HCT116 (cell line): ENCODE data around the gene TJP3. TPM values are rescaled to one million over a fixed set of nuclear protein-coding genes. Genes with fewer than 3 reads are reported as not detected.

Experiments
- ATAC-seq: fragments of 200-7000 bp; cut with Tn5 transposase; 2 replicates; pipeline ENCODE4 v1.9.1; 2020; ENCODE audit warnings: mild to moderate bottlenecking, moderate library complexity
- BruUV-seq: library from RNA; stranded (reverse); fragments of 400-500 nt; replicated peaks from 2 replicates; lab custom pipeline; 2021; lab: Mats Ljungman, UMichigan
- CTCF ChIA-PET: fragments of 300-600 bp; sonication (Branson Sonifier 250); formaldehyde crosslinking; loops from one replicate; lab custom pipeline; 2021; ENCODE audit warnings: antibody characterized with exemption; lab: Charles Lee
- POLR2A ChIA-PET: fragments of 300-600, 350-600 bp; sonication (Branson Sonifier 250); formaldehyde crosslinking; loops from one replicate; lab custom pipeline; 2021; ENCODE audit warnings: antibody characterized with exemption; lab: Charles Lee
- RAD21 ChIA-PET, 2 experiments: fragments of 300-600 bp; sonication (Branson Sonifier 250); formaldehyde crosslinking; loops; one replicate each; lab custom pipeline; 2023; ENCODE audit warnings: low total read pairs in 2 of 2; ENCODE audit not compliant: uncharacterized antibody in 2 of 2, unreplicated experiment in 2 of 2, low non-redundant PET in 1 of 2; lab: Charles Lee
- DNase-seq: peaks from one replicate; pipeline ENCODE4 v3.0.0-alpha.2; 2010; ENCODE audit warnings: low read depth, low spot score
- H2AFZ ChIP-seq: fragments of 200-600 bp; shearing (Covaris generic), sonication (generic); 2 replicates; pipeline ENCODE4 v1.6.1; 2017; ENCODE audit warnings: low read depth, mixed run types, mixed read lengths, antibody characterized with exemption, low read length; ENCODE audit not compliant: poor library complexity, severe bottlenecking
- H3K27ac ChIP-seq: 2 replicates; pipeline ENCODE4 v1.5.1; 2012; ENCODE audit warnings: low read depth, low read length
- H3K27me3 ChIP-seq: fragments of 200-600 bp; sonication (generic); 2 replicates; pipeline ENCODE4 v1.6.1; 2016; ENCODE audit warnings: mixed run types, low read length, mixed read lengths; ENCODE audit not compliant: insufficient read depth
- H3K36me3 ChIP-seq, 2 experiments: fragments of 200-500 bp in 1 of 2; fragments of 200-600 bp in 1 of 2; sonication (Bioruptor generic) in 1 of 2; sonication (generic) in 1 of 2; 2 replicates each; pipeline versions ENCODE4 v1.5.1 to v1.6.1; 2014 to 2016; ENCODE audit warnings: low read length in 2 of 2, inconsistent platforms in 1 of 2, mixed read lengths in 1 of 2, mixed run types in 1 of 2; ENCODE audit not compliant: insufficient read depth in 2 of 2, control insufficient read depth in 1 of 2
- H3K4me1 ChIP-seq, 2 experiments: fragments of 200-600 bp in 1 of 2; sonication (generic) in 1 of 2; 2 replicates each; pipeline versions ENCODE4 v1.5.1 to v1.6.1; 2012 to 2017; ENCODE audit warnings: low read length in 2 of 2, inconsistent platforms in 1 of 2, mild to moderate bottlenecking in 1 of 2, mixed read lengths in 1 of 2, mixed run types in 1 of 2, moderate library complexity in 1 of 2; ENCODE audit not compliant: insufficient read depth in 2 of 2, control insufficient read depth in 1 of 2
- H3K4me2 ChIP-seq: fragments of 200-600 bp; sonication (generic); 2 replicates; pipeline ENCODE4 v1.6.1; 2017; ENCODE audit warnings: mixed run types, low read length, mixed read lengths
- H3K4me3 ChIP-seq, 2 experiments: fragments of 200-600 bp in 1 of 2; sonication (generic) in 1 of 2; replicated peaks in 1 of 2; 2 replicates each; pipeline ENCODE4 v1.5.1; 2011 to 2016; ENCODE audit warnings: low read length in 2 of 2, control low read depth in 1 of 2, low read depth in 1 of 2, mild to moderate bottlenecking in 1 of 2, mixed read lengths in 1 of 2, mixed run types in 1 of 2
- H3K79me2 ChIP-seq: fragments of 200-600 bp; sonication (generic); 2 replicates; pipeline ENCODE4 v1.6.1; 2017; ENCODE audit warnings: mild to moderate bottlenecking, mixed run types, low read length, moderate library complexity, mixed read lengths; ENCODE audit not compliant: insufficient read depth
- H3K9ac ChIP-seq: fragments of 200-600 bp; sonication (generic); 2 replicates; pipeline ENCODE4 v1.6.1; 2016; ENCODE audit warnings: low read length, mixed read lengths
- H3K9me2 ChIP-seq: fragments of 200-600 bp; sonication (generic), shearing (Covaris generic); 2 replicates; pipeline ENCODE4 v1.6.1; 2017; ENCODE audit warnings: mixed run types, mild to moderate bottlenecking, moderate library complexity; ENCODE audit not compliant: insufficient read depth
- H3K9me3 ChIP-seq, 2 experiments: fragments of 200-500 bp in 1 of 2; fragments of 200-600 bp in 1 of 2; sonication (Bioruptor generic) in 1 of 2; sonication (generic) in 1 of 2; 2 replicates each; pipeline ENCODE4 v1.6.1; 2014 to 2017; ENCODE audit warnings: low read length in 2 of 2, mixed read lengths in 2 of 2, inconsistent platforms in 1 of 2, low read depth in 1 of 2, mild to moderate bottlenecking in 1 of 2, mixed run types in 1 of 2, moderate library complexity in 1 of 2; ENCODE audit not compliant: control insufficient read depth in 1 of 2, insufficient read depth in 1 of 2
- H4K20me1 ChIP-seq: fragments of 200-600 bp; sonication (generic), shearing (Covaris generic); 2 replicates; pipeline ENCODE4 v1.6.1; 2017; ENCODE audit warnings: mixed run types, mild to moderate bottlenecking, moderate library complexity; ENCODE audit not compliant: insufficient read depth
- CTCF ChIP-seq, 3 experiments: fragments of 200-600 bp in 1 of 3; sonication (generic) in 1 of 3; IDR thresholded peaks in 2 of 3; conservative IDR thresholded peaks in 1 of 3; 2 replicates each; pipeline ENCODE4 v1.5.1; 2012 to 2017; ENCODE audit warnings: low read depth in 2 of 3, low read length in 2 of 3, antibody characterized with exemption in 1 of 3, borderline replicate concordance in 1 of 3, control low read depth in 1 of 3, mild to moderate bottlenecking in 1 of 3, mixed read lengths in 1 of 3, mixed run types in 1 of 3, moderate library complexity in 1 of 3; ENCODE audit not compliant: insufficient read depth in 1 of 3
- EGR1 ChIP-seq: IDR thresholded peaks from 2 replicates; pipeline ENCODE4 v1.6.1; 2012; ENCODE audit warnings: low read depth
- EZH2phosphoT487 ChIP-seq: fragments of 200-600 bp; IDR thresholded peaks from 2 replicates; pipeline ENCODE4 v1.6.1; 2018; ENCODE audit warnings: antibody characterized with exemption, borderline replicate concordance
- FOSL1 ChIP-seq: IDR thresholded peaks from 2 replicates; pipeline ENCODE4 v1.6.1; 2012; ENCODE audit warnings: low read depth
- POLR2A ChIP-seq: IDR thresholded peaks from 2 replicates; pipeline ENCODE4 v1.7.0; 2011; ENCODE audit warnings: borderline replicate concordance; ENCODE audit not compliant: insufficient read depth, insufficient read length; ENCODE audit errors: extremely low read depth
- RAD21 ChIP-seq: IDR thresholded peaks from 2 replicates; pipeline ENCODE4 v1.6.1; 2012; ENCODE audit warnings: low read depth, mild to moderate bottlenecking
- SRF ChIP-seq: IDR thresholded peaks from 2 replicates; pipeline ENCODE4 v1.6.1; 2012; ENCODE audit warnings: low read depth
- TCF7L2 ChIP-seq: IDR thresholded peaks from 2 replicates; pipeline ENCODE4 v1.7.0; 2011; ENCODE audit warnings: borderline replicate concordance, inconsistent platforms; ENCODE audit not compliant: insufficient read depth, insufficient read length; ENCODE audit errors: extremely low read depth
- intact Hi-C: fragments of 100-400 bp; cut with micrococcal nuclease; formaldehyde crosslinking; loops from 2 replicates; pipeline ENCODE4 v1.10.0; 2022
- total RNA-seq: library from RNA; stranded (reverse); gene quantifications from one replicate; pipeline ENCODE4 v1.2.1, GENCODE V29; 2021; ENCODE audit not compliant: unreplicated experiment
- TF ChIP-seq, protein P1 (sequence below): IDR thresholded peaks from 2 replicates; pipeline ENCODE4 v1.6.1; 2011; ENCODE audit warnings: mild to moderate bottlenecking, low read length, moderate library complexity; ENCODE audit not compliant: insufficient replicate concordance; ENCODE audit errors: extremely low read depth
- TF ChIP-seq, protein P2 (sequence below): IDR thresholded peaks from 2 replicates; pipeline ENCODE4 v1.6.1; 2012

Gene TJP3
- total RNA-seq, 1 experiment from 2014 or later: 69.6 TPM

GRCh38 chr19:3723883-3724282 lies 15.7 kb downstream of the TJP3 start:
- RAD21 ChIA-PET: no interaction called here
- TF ChIP-seq FOSL1: no peak
- TF ChIP-seq POLR2A: no peak
- no peak for TF ChIP-seq SRF
- no peak for TF ChIP-seq RAD21
- TF ChIP-seq CTCF (IDR thresholded peaks at IDR 0.05 in 2 of 3, conservative IDR thresholded peaks at IDR 0.05 in 1 of 3; ENCODE audit: borderline replicate concordance in 1 of 3, insufficient read depth in 1 of 3, low read depth in 2 of 3, low read length in 2 of 3): no peak
- TF ChIP-seq EZH2phosphoT487: no peak
- TF ChIP-seq, protein P1, sequence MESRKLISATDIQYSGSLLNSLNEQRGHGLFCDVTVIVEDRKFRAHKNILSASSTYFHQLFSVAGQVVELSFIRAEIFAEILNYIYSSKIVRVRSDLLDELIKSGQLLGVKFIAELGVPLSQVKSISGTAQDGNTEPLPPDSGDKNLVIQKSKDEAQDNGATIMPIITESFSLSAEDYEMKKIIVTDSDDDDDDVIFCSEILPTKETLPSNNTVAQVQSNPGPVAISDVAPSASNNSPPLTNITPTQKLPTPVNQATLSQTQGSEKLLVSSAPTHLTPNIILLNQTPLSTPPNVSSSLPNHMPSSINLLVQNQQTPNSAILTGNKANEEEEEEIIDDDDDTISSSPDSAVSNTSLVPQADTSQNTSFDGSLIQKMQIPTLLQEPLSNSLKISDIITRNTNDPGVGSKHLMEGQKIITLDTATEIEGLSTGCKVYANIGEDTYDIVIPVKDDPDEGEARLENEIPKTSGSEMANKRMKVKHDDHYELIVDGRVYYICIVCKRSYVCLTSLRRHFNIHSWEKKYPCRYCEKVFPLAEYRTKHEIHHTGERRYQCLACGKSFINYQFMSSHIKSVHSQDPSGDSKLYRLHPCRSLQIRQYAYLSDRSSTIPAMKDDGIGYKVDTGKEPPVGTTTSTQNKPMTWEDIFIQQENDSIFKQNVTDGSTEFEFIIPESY: no peak
- TF ChIP-seq TCF7L2: no peak
- TF ChIP-seq EGR1: no peak
- TF ChIP-seq, protein P2, sequence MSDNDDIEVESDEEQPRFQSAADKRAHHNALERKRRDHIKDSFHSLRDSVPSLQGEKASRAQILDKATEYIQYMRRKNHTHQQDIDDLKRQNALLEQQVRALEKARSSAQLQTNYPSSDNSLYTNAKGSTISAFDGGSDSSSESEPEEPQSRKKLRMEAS: no peak
- Histone ChIP-seq H3K36me3 (no peaks in the 10 kb centered on the region), H3K27me3 (no peaks in the 10 kb centered on the region), H2AFZ (no peak overlapping the region), H3K4me1 (peaks cover 66 to 96% of the 10 kb centered on the region in 2 experiments), H3K27ac (peak overlapping the region; percentile 46; the same call in 1 of the 2 replicates), H3K4me2 (peak overlapping the region; percentile 72), H3K9me3 (no peaks in the 10 kb centered on the region), H3K9me2 (no peaks in the 10 kb centered on the region), H3K4me3 (peak overlapping the region in 1 of 2 experiments; percentile 18; a peak in 1 of 4 replicates), H3K79me2 (no peaks in the 10 kb centered on the region), H3K9ac (0 out of 2 replicates have a peak overlapping the region, but pooled peaks have one; percentile 32), H4K20me1 (no peaks in the 10 kb centered on the region)
- DNase-seq: no peak
- ATAC-seq: no peak
- intact Hi-C loops: loop anchor here (10.0 kb wide), 1 partner anchor 481 kb away; no protein-coding TSS in a partner anchor
- BruUV-seq: no TSS peak
- POLR2A ChIA-PET: interaction anchor here (2.1 to 2.5 kb wide), 2 partner anchors 13 to 16 kb away, joined by 6 to 8 read pairs; partner anchors contain the start of gene TJP3
- CTCF ChIA-PET: interaction anchor here (0.6 to 2.0 kb wide), 4 partner anchors 39 to 772 kb away, joined by 3 to 8 read pairs (median 4); partner anchors contain the start of gene MRPL54
